Stimulated activated CD8-positive, alpha-beta memory T cell treated with anti-CD3 and anti-CD28 coated beads, Interleukin-2, amount 100 ng/mL, for 48 hours (primary cell): Measurements from ENCODE around the gene SETBP1.

ENCODE experiments used
- DNase-seq, 2 donors: peaks; one replicate each; pipeline ENCODE4 v3.0.0-alpha.2; 2020; ENCODE audit warnings: low read depth in 2 of 2

The SETBP1 gene

GRCh38 chr18:44679056-44679913 is 1.4 kb upstream of the SETBP1 start:
- DNase-seq = peak; percentile 65 to 69

DNA sequence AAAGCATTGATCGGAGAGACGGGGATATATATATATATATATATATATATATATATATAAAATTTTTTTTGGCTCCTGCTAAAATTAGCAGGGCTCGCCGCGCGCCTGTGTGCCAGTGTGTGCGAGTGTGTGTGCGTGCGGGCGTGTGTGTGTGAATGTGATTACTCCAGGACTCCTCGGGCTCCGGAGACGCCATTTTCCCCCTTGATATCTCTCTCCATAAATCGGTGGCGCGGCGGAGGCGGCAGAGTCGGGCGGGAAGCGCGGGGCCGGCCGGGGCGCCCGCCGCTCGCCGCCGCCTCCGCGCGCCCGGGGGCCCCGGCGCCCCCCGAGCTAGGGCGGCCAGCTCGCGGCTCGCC is 795 bp upstream of the SETBP1 start:
- peak; percentile 24 to 25 for DNase-seq

DNA sequence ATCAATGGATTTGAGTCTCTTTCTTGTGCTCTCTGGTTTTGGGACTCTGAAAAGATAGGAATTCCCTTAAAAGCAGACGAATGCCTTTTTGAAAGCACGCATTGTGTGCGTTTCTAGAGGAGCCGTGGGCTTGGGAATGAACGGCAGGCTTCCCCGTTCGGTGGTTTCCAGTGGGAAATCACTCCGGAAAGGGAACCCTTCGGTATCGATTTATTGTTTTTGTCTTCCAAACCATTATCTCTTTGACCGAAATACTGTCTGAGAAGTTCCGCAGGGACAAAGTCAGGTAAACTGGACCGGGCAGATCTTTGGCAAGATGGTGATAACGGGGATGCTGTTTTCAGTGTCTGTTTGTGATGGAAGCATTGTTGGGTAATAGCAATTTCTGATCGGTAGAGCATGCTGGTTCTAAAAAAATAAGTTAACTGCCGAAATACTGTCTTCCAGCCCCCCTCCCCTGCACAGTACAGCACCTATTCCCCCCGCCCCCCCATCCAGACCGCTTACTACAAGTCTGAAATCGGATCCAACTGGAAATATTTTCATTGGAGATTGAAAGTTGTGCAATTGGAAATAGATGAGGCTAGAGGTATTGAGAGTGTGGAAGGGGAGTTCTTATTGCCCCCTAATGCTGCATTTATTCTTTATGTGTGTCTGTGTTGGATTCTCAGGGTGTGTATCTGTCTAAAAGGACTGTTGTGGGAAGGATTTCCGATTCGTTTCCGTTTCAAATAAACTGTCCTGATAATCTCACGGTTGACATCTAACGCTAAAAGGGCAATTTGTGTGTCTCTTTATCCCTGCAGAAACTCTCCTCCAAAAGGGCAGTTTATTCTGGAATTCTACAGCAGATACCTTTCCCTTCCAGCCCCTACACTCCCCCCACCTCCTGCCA is 635 bp downstream of the SETBP1 start:
- DNase-seq = no peak

- DNase-seq = no peak
Measured at GRCh38 chr18:44682201-44682870, 1.6 kb downstream of the SETBP1 start.

DNA sequence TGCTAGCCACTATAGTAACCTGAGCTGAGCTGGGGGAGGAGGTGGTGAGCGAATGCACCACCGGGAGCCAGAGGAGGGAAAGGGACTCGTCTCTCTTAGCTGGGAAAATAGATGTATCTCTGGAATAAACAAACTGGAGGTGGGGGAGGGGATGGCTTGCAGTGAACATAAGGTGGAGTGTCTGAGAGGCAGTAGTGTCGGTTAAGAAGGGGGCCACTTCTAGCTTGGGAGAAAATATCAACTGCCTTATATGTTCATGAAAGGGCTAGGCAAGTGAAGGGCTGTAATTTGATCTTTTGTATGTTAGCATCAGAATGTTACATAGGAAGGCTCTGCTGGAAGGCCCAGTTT is 2.2 kb downstream of the SETBP1 start:
- no peak for DNase-seq

DNA sequence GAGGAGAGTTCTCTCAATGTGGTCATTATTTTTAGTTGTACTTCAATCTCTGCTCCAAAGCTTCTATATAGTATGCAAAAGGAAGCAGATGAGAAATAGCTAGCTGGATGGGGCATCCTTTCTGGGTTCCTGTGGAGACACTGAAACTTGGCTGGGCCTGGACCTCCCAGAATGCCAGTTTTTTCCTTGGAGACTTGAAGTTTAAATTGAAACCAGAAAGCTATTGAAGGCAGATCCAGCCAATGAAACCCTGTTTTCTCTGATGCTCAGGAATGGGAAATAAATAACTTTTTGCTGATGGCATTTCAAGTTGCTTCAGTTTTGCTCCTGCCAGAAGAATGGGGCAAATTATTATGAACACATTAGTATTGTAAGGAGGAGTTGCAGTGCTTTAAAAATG is 2.9 kb downstream of the SETBP1 start:
- no peak for DNase-seq

DNA sequence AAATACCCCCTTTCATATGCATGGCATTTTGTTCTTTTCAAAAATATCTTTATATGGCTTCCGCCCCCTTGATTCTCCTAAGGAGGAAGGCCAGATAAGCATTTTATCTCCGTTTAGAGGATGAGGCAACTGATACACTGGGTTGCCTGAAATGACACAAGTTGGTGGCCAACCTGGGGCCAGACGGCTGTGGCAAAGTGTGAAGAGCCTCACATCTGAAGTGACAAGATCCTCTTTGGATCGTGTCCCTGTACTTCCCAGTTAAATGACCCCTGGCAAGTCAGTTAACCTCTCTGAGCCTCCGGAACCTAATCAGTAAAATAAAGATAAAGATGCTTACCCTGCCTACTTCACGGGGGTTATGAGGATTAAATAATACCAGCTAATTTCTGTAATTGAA is 4.6 kb downstream of the SETBP1 start:
- no peak for DNase-seq

GRCh38 chr18:44686156-44686555 is 5.5 kb downstream of the SETBP1 start:
- no peak for DNase-seq

GRCh38 chr18:44687421-44687820 is 6.7 kb downstream of the SETBP1 start:
- DNase-seq = no peak

DNA sequence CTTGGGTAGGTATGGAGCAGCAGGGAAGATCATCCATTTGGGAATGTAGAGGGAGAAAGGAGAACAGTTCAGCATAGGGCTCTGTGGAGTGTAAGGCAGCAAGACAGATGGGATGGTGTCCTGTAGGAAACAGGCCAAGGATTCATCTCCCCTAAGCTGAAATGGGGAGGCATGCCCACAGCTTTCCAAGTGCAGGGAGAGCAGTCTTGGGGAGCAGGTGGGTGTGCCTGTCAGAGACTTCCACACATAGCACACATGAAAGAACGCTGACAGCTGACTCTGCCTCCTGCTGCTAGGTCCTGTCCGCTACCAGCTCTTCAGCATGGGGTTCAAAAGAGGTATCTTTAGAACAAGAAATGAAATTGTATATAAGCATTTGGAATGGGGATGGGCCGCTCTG is 9.0 kb downstream of the SETBP1 start:
- no peak for DNase-seq

DNA sequence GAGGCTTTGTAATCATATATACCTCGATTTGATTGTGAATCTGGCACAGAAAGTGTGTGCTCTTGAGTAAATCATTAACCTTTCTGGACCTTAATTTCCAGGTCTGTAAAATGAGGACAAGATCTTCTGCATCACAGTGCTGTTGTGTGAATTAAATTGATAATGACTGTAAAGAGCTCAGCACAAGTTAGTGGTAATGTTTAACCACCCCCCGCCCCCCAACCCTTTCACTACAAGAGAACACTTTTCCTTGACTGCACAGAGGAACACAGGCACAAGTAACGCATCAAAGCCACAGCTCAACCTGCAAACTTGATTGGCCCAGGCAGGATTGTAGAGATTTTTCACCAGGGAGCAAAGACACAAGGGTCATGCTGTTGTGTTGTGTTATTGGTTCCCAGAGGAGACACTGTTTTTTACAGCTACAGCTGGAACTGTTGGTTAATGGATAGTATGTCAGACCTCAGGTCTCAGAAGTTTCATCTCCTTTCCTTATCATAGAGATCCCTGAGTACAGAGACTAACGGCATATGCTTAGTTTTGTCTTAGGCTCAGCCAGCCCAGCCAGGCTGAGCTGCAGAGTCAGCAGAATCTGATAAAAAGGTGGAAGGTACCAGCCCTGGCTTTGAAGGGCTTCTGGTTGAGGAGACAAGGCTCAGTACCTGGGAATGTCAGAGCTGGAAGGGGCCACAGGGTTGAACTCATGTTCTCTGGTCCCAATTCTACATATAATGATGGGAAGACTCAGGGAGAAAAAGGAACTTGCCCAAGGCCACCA is 10.6 kb downstream of the SETBP1 start:
- no peak for DNase-seq

GRCh38 chr18:44693030-44693784 is 12.5 kb downstream of the SETBP1 start:
- DNase-seq = no peak

DNA sequence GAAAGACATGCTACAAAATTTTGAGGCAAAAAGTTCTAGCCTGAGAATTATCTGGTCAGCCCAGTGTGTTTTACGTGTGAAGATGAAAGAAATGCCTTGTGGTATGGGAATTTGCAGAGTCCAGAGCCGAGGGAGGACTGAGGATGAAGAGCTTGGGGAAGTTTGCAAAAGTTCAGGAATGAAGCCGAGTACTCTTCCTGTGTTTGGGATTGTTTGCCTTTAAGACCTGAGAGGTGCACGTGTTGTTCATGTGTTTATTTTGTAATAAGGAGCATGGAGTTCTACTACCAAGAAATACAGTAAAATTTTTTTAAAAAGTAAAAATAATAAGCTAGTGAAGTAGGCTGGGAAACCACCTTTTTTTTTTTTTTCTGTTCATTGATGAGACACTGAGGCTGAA is 14.8 kb downstream of the SETBP1 start:
- no peak for DNase-seq

DNA sequence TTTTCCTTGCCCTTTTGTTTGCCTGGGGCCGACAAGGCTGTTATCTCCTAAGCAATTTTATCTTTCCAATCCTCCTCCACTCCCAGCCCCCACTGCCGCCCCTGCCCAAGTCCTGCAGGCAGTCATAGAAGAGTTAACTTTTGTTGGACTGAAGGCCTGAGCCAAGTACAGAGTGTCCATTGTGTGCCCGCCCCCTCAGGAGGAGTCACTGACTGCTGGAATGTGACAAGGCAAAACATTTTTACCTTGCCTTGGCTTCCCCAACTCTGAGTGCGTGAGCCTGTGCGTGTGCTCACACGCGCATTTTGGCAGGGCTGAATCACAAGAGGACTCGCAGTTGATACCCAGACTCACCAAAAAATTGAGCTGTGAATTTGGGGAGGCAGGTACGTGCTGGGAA is 16.2 kb downstream of the SETBP1 start:
- no peak for DNase-seq

GRCh38 chr18:44697315-44697714 is 16.6 kb downstream of the SETBP1 start:
- DNase-seq = no peak

- DNase-seq = no peak
Measured at GRCh38 chr18:44698518-44698917, 17.8 kb downstream of the SETBP1 start.

DNA sequence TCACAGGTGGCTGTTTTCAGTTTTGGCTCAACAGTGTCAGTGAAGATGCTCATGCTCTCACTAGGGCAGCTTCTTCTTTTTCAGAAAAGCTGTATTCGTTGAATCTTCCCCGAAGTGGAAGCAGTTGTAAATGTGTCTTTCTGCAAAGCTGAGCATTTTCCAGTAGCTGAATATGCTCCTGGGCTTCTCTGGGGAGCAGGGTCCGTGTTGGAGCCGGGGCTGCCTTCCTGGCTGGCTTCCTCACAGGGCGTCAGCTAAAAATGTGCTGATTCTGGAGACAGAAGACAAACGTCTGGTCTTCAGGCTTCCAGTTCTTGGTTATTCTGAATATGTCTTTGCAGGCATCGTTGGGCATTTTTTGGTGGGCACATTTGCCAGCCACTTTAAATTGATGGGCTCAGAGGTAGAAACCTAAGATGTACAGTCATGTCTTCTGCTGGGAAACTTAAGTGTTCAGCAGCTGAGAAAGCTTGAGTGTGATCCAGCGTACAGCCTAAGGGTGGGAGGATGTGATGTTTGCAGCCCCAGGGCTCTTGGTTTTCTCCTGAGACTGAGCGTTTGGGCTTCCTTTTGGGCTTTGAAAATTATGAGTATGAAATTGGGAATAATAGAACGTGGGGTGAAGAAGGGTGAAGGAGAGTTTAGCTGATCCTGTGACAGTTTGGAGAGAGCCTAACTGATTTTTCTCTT is 19.0 kb downstream of the SETBP1 start:
- no peak for DNase-seq

- DNase-seq = no peak
Measured at GRCh38 chr18:44700652-44701051, 20.0 kb downstream of the SETBP1 start.

DNA sequence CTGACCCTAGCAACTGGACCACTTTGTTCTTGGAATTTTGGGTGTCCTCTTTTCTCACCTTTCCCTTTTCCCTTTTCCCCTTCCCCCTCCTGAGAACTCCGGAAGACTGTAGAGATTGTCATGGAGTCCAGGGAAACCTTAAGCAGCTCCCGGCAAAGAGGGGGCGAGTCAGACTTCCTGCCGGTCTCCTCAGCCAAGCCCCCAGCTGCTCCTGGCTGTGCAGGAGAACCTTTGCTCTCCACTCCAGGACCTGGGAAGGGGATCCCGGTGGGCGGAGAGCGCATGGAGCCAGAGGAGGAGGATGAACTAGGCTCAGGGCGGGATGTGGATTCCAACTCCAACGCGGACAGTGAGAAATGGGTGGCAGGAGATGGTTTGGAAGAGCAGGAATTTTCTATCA is 20.5 kb downstream of the SETBP1 start:
- DNase-seq = no peak

DNA sequence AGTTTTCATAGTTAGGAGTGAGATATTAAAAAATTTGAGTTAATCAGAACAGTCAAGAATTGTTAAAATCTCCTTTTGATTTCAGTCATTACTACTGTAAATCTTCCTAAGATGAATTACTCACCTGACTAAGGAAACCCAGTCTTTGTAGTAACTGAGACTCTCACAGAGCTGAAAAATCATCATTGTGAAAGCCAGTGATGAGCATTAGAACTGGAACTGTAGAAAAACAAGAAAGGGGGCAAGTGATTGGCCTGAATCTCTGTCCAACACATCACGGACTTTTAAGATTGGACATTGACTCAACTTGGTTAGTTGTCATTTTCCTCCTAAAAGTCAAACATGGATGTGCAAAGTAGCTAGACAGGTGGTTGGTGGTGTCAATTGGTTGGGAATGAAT is 21.9 kb downstream of the SETBP1 start:
- DNase-seq = no peak
